Diencephalon (tissue), 1 donor: ENCODE results near the gene NETO2. TPM values are rescaled to one million over a fixed set of nuclear protein-coding genes. Genes with fewer than 3 reads are reported as not detected.

ENCODE experiments used
- total RNA-seq: library from RNA; depleted of rRNA; stranded (reverse); fragments of >200 nt; gene quantifications from one replicate; pipeline ENCODE4 v1.2.3, GENCODE V29; 2014

Gene NETO2, protein sequence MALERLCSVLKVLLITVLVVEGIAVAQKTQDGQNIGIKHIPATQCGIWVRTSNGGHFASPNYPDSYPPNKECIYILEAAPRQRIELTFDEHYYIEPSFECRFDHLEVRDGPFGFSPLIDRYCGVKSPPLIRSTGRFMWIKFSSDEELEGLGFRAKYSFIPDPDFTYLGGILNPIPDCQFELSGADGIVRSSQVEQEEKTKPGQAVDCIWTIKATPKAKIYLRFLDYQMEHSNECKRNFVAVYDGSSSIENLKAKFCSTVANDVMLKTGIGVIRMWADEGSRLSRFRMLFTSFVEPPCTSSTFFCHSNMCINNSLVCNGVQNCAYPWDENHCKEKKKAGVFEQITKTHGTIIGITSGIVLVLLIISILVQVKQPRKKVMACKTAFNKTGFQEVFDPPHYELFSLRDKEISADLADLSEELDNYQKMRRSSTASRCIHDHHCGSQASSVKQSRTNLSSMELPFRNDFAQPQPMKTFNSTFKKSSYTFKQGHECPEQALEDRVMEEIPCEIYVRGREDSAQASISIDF
- total RNA-seq = 163 TPM

DNA sequence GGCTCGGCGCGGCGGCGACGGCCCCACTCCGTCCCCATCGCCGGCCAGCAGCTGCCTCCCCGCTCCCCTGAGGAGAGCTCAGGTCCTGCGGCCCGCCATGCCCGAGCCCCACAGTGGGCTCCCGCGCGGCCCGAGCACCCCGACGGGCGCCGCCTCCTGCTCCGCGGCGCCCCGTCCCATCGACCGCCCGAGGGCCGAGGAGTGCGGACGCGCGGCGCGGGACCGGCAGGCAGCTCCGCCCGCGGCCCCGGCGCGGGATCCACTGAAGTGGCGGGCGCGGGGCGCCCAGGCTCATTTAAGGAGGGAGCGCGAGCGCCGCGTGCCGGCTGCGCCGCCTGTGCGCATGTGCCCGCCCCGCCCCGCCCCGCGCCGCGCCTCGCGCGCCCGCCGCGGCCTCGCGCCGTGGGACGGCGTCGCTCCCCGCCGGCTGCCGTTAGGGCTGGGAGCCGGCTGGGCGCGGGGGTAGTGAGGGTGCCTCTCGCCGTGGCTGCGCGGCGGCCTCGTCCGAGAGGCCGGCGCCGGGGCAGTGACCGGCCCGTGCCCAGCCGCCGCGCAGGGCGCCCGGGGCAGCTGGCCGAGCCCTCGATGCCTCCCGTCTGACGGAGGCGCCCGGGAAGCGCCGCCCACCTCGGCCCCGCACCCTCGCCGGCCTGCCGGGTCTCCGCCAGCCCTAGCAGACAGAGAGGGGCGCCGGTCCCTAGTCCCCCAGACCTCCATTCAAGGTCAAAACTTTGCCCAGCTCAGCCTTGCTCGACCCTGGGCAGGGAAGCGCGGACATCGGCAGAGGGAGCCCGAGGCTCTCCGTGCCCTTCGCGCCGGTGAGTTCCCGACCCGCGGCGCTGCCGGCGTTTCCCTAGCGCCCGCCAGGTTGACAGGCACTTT is at the start of gene NETO2:
NETO2 (minus strand) TSS at position 269 of the 882 bp plus-strand sequence. CDS start 333 bp downstream, outside the sequence.

Other genes starting within 250 kb of the NETO2 start
- 102 TPM for gene DNAJA2, start 170.3 kb downstream of the NETO2 start, total RNA-seq